ENCODE data around the gene NELFE.

The NELFE gene

DNA sequence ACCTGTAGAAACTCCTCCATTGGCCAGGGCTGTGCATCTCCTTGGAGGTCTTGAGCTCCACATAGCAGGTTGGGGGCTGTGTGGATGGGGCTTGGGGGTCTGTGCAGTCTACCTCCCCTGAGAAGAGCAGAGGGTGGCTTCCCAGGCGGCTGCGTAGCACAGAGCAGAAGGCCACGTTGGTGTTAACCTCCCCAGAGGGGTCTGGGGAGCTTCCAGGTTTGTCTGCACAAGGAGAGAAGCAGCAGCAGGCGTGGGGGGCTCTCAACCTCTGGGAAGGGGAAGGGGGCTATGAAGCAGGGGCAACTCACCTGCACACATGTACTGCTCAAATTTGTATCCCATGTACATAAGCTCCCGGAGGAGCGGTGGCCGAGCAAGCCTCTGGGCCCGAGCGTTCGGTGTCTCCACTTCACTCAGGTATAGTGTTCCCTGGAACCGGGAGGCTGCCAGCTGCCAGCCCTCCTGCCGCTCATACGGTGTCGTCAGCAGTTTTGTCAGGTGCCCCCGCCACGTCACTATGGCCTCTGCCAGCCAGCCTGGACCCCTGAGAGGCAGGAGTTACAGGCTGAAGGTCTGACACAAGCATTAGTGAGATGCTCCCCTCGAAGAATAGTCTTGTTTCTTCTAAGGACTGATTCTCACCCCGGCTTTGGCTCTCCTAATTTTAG, 12.0 kb upstream of the NELFE start:
- peak overlapping the region; percentile 94 for H3K4me3 ChIP-seq (ENCODE audit: low read length)
- TF ChIP-seq, protein P1, sequence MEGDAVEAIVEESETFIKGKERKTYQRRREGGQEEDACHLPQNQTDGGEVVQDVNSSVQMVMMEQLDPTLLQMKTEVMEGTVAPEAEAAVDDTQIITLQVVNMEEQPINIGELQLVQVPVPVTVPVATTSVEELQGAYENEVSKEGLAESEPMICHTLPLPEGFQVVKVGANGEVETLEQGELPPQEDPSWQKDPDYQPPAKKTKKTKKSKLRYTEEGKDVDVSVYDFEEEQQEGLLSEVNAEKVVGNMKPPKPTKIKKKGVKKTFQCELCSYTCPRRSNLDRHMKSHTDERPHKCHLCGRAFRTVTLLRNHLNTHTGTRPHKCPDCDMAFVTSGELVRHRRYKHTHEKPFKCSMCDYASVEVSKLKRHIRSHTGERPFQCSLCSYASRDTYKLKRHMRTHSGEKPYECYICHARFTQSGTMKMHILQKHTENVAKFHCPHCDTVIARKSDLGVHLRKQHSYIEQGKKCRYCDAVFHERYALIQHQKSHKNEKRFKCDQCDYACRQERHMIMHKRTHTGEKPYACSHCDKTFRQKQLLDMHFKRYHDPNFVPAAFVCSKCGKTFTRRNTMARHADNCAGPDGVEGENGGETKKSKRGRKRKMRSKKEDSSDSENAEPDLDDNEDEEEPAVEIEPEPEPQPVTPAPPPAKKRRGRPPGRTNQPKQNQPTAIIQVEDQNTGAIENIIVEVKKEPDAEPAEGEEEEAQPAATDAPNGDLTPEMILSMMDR (conservative IDR thresholded peaks at IDR 0.05; ENCODE audit: low read length): no peak
- DNase-seq (ENCODE audit: low read depth): no peak

DNA sequence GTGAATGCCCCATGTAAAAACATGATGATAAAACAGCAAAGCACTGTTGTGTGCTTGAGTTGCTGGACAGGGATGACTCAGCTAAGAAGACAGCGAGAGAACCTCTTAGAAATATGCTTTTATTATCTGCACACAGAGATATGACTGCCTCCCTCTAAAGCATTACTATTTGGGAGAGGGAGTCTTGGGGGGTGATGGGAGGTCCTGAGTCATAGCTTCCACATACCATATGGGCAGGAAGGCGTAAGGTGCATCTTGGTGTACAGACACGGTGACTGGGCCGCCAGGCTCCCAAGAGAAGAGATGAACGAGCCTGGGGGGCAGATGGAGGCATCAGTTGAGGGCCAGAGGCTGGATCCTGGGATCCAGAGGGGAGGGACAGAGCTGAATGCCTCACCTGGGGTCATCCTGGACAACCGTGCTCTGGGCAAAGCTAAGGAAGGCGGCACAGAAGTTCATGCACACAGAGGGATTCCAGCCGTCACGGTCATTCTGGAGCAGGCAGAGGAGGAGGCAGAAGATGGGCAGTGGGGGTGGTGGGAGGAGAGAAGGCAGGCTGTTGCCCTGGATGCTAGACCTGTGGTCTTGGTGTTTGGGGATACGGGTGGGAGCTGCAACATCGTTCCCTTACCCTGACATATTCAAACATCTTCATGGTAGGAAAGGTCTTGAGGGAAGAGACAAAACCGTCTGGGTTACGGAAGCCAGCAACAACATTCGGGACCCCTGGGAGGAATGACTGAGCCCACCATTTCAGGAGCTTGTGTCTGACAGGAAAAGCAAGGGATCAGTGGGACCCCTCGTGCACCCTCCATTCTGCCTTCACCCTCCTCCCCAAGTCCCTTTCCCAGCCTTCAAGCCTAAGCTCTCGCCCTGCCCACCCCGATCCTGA, 11.2 kb upstream of the NELFE start:
- DNase-seq (ENCODE audit: low read depth): no peak
- peak overlapping the region; percentile 94 for H3K4me3 ChIP-seq (ENCODE audit: low read length)
- TF ChIP-seq, protein P1 (conservative IDR thresholded peaks at IDR 0.05; ENCODE audit: low read length): no peak

DNA sequence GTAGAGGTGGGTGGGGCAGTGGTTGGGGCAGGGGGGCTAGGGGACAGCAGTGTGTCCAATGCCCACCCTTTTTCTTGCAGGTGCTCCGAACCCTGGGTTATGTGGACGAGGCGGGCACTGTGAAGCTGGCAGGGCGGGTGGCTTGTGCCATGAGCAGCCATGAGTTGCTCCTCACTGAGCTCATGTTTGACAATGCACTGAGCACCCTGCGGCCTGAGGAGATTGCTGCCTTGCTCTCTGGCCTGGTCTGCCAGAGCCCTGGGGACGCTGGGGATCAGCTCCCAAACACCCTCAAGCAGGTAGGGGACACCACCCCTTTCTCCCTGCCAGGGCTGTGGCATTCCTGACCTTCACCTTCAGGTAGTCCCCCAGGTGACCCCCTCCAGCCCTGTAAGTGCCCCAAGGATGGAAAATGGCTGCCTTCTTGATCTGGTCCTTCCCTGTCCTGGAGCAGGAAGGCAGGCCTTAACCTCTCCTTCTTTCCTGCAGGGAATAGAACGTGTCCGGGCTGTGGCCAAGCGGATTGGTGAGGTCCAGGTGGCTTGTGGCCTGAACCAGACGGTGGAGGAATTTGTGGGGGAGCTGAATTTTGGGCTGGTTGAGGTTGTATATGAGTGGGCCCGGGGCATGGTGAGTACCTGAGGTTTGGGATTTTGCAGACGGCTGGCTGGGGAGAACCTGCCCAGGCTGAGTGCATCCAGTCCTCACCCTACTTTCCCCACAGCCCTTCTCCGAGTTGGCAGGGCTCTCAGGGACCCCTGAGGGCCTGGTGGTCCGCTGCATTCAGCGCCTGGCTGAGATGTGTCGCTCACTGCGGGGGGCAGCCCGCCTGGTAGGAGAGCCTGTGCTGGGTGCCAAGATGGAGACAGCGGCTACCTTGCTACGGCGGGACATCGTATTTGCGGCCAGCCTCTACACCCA, 10.3 kb upstream of the NELFE start:
- H3K4me3 ChIP-seq (ENCODE audit: low read length): no peak overlapping the region
- TF ChIP-seq, protein P1 (conservative IDR thresholded peaks at IDR 0.05; ENCODE audit: low read length): no peak
- no peak for DNase-seq (ENCODE audit: low read depth)

DNA sequence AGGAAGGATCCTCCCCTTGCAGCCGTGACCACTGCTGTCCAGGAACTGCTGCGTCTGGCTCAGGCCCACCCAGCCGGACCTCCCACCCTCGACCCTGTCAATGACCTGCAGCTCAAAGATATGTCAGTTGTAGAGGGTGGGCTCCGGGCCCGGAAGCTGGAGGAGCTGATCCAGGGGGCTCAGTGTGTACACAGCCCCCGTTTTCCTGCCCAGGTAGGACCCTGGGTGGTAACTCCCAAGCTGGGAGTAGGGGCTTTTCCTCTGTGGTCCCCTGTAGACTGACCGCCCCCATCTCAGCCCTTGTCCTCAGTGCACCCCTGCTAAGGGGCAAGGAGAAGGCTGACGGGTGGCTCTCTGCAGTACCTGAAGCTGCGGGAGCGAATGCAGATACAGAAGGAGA, 9.6 kb upstream of the NELFE start:
- DNase-seq (ENCODE audit: low read depth): no peak
- no peak overlapping the region for H3K4me3 ChIP-seq (ENCODE audit: low read length)
- TF ChIP-seq, protein P1 (conservative IDR thresholded peaks at IDR 0.05; ENCODE audit: low read length): no peak

DNA sequence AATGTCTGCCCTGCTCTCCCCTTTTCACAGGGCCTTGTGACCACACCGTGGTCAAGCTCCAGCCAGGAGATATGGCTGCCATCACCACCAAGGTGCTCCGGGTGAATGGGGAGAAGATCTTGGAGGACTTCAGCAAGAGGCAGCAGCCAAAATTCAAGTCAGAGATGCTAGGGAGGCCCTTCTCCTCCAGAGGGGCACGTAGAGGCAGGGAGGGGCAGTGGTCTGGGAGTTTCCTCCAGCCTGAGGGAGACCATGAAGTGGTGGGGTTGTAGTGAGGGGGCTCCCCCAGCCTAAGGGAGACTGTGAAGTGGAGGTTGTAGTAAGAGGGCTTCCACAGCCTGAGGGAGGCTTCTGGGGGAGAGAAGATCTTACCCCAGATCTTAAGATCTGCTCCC, 9.2 kb upstream of the NELFE start:
- no peak for DNase-seq (ENCODE audit: low read depth)
- TF ChIP-seq, protein P1 (conservative IDR thresholded peaks at IDR 0.05; ENCODE audit: low read length): no peak
- no peak overlapping the region for H3K4me3 ChIP-seq (ENCODE audit: low read length)

DNA sequence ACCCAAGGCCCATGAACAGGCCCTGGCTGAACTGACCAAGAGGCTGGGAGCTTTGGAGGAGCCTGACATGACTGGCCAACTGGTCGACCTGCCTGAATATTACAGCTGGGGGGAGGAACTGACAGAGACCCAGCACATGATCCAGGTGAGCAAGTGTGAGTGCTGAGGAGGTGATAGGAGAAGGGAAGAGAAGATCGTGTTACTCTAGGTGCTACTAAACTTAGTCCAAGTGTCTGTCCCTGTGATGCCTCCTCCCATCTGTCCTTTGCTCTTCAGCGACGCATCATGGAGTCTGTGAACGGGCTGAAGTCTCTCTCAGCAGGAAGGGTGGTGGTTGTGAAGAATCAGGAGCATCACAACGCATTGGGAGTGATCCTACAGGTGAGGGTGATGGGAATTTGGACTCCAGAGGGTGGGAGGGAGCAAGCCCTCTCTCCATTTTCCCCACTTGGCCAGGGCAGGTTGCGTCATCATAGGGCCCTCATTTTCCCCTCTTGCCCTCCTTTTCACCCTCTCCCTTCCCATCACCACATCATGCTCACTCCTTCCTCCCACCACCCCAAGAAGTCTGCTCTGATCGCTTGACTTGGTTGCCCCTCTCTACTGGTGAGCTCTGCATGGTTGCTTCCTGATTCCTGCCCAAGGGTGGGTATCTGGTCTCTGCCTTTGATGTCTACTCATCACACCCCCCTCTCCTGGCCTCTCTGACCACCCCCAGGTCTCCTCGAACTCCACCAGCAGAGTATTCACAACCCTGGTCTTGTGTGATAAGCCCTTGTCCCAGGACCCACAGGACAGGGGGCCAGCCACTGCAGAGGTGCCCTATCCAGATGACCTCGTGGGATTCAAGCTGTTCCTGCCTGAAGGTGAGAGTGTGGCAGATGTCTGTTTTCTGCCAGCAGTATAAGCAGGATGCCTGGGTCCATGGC, 8.5 kb upstream of the NELFE start:
- TF ChIP-seq, protein P1 (conservative IDR thresholded peaks at IDR 0.05; ENCODE audit: low read length): no peak
- no peak overlapping the region for H3K4me3 ChIP-seq (ENCODE audit: low read length)
- DNase-seq (ENCODE audit: low read depth): no peak
